Measurements from ENCODE around the gene CDK14. TPM values are rescaled to one million over a fixed set of nuclear protein-coding genes. Genes with fewer than 3 reads are reported as not detected.

Gene CDK14
- total RNA-seq, 4 donors from 2014 or later, result 1.1 to 12.7 (median 5.8) TPM

DNA sequence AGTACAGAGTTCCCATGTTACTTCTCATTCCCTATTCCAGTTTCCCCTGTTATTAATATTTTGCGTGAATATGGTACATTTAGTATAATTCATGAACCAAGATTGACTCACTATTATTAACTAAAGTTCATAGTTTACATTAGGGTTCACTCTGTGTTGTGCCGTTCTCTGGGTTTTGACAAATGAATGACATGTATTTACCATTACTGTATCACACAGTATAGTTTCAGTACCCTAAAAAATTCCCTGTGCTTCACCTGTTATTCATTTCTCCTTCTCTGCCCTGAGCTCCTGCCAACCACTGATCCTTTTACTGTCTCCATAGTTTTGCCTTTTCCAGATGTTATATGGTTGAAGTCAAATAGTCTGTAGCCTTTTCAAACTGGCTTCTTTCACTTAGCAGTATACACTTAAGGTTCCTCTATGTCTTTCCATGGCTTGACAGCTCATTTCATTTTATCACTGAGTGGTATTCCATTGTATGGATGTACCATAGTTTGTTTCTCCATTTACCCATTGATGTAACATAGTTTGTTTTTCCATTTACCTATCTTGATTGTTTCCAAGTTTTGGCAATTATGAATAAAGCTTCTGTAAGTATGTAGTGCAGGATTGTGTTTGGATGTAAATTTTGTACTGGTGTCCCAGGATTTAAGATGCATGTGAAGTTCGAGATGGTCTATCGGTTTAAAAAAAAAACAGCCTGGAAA lies 58.8 kb downstream of the CDK14 start:
- TF ChIP-seq POLR2A (IDR thresholded peaks at IDR 0.05), result no peak
- TF ChIP-seq, protein P1, sequence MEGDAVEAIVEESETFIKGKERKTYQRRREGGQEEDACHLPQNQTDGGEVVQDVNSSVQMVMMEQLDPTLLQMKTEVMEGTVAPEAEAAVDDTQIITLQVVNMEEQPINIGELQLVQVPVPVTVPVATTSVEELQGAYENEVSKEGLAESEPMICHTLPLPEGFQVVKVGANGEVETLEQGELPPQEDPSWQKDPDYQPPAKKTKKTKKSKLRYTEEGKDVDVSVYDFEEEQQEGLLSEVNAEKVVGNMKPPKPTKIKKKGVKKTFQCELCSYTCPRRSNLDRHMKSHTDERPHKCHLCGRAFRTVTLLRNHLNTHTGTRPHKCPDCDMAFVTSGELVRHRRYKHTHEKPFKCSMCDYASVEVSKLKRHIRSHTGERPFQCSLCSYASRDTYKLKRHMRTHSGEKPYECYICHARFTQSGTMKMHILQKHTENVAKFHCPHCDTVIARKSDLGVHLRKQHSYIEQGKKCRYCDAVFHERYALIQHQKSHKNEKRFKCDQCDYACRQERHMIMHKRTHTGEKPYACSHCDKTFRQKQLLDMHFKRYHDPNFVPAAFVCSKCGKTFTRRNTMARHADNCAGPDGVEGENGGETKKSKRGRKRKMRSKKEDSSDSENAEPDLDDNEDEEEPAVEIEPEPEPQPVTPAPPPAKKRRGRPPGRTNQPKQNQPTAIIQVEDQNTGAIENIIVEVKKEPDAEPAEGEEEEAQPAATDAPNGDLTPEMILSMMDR (IDR thresholded peaks at IDR 0.05), result no peak
- WGBS, 2 donors, result 89 to 94% methylated on average over 4 of the region's 4 CpGs
- H3K4me3 ChIP-seq (ENCODE audit: low read depth, poor library complexity, severe bottlenecking), result no peak overlapping the region
- no peak for DNase-seq (ENCODE audit: low spot score in 2 of 2)
- intact Hi-C loops (cut with DNase I; ENCODE audit: low total_unique reads), result no loop called here

DNA sequence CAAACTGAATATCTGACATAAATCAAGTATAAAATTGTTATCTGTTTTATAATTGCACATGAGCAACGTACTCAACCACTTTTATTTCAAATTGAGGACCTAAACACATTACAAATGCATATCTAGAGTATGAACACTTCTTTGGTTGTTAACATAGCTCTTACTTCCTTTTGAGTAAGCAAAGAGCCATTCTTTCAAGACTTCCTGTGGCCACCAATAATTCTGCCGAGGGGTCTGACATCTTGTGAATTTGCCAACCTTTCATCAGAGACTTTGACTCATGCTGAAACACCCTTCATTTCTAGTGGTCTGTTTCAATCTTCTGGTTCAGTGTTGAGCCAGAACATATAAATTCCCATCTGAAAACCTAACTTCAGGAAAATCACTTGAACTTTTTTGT lies 59.4 kb downstream of the CDK14 start:
- TF ChIP-seq, protein P1 (IDR thresholded peaks at IDR 0.05), result no peak
- TF ChIP-seq POLR2A (IDR thresholded peaks at IDR 0.05), result no peak
- 42 to 50% methylated on average over 2 of the region's 2 CpGs for WGBS, 2 donors

DNA sequence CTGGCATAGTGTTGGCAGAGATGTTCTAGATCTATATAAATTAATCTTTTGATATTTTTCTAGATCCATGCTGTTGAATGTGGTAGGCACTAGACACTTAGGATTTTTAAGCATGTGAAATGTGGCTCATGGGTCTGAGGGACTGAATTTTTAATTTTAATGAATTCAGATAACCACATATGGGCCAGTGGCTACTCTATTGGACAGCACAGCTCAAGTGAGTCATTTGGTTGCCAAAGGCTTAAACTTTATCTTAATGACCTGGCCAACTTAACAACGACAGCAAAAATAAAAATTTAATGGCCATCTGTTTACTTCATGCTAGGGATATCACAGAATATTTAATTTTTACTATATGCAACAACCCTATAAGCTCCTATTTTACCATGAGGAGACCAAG lies 61.4 kb downstream of the CDK14 start:
- intact Hi-C loops (cut with DNase I; ENCODE audit: low total_unique reads), result no loop called here
- no peak for DNase-seq (ENCODE audit: low spot score in 2 of 2)
- TF ChIP-seq POLR2A (IDR thresholded peaks at IDR 0.05), result no peak
- TF ChIP-seq, protein P1 (IDR thresholded peaks at IDR 0.05), result no peak
- no peak overlapping the region for H3K4me3 ChIP-seq (ENCODE audit: low read depth, poor library complexity, severe bottlenecking)
- WGBS, 2 donors, result 85 to 86% methylated on average over 1 of the region's 1 CpG

More for the DNA sequence above, 59.4 kb downstream of the CDK14 start:
- no peak overlapping the region for H3K4me3 ChIP-seq (ENCODE audit: low read depth, poor library complexity, severe bottlenecking)
- no peak for DNase-seq (ENCODE audit: low spot score in 2 of 2)
- intact Hi-C loops (cut with DNase I; ENCODE audit: low total_unique reads), result no loop called here

DNA sequence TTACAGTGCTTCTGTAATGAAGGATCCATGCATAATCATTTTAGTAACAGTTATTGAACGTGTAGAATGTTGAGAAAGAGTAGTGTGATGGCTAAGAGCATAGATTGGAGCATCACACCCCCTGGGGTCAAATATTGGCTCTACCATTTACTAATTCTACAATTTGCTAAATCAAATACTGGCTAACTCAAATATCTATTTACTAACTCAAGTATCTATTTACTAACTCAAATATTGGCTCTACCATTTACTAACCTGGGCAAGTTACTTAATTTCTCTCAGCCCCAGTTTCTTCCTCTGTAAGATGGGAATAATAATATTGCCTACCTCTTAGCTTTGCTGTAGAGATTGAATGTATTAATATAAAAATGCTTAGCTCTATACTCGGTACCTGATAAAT lies 64.0 kb downstream of the CDK14 start:
- TF ChIP-seq, protein P1 (IDR thresholded peaks at IDR 0.05), result no peak
- no peak for TF ChIP-seq POLR2A (IDR thresholded peaks at IDR 0.05)
- whole genome bisulfite sequencing, 2 donors, result 90 to 95% methylated on average over 2 of the region's 2 CpGs
- H3K4me3 ChIP-seq (ENCODE audit: low read depth, poor library complexity, severe bottlenecking), result no peak overlapping the region
- DNase-seq (ENCODE audit: low spot score in 2 of 2), result no peak
- intact Hi-C loops (cut with DNase I; ENCODE audit: low total_unique reads), result no loop called here

DNA sequence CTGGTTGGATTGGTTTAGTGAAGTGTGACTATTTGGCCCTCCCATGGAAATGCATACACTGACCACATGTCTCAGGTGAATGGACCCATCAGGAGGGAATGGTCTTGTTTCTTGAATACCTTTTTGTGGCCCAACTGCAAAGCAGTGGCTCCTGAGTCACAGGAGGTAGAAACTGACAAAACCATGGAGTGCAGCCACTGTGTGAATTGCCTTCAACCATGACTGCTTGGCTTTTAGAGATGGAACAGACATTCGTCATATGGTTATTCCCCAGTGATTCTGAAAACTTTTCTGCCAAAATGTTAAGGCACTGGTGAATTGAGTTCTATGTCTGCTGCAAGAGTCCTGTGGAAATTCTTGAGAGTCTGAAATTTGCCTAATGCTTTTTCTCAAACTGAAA lies 64.7 kb downstream of the CDK14 start:
- DNase-seq (ENCODE audit: low spot score in 2 of 2), result no peak
- WGBS, 2 donors, result 60 to 67% methylated on average over 1 of the region's 1 CpG
- intact Hi-C loops (cut with DNase I; ENCODE audit: low total_unique reads), result no loop called here
- no peak overlapping the region for H3K4me3 ChIP-seq (ENCODE audit: low read depth, poor library complexity, severe bottlenecking)
- no peak for TF ChIP-seq POLR2A (IDR thresholded peaks at IDR 0.05)
- TF ChIP-seq, protein P1 (IDR thresholded peaks at IDR 0.05), result no peak
